A673 (cell line): ENCODE results near the gene TMEM255A. TPM values are rescaled to one million over a fixed set of nuclear protein-coding genes. Genes with fewer than 3 reads are reported as not detected.

Source experiments
- BruUV-seq: library from RNA; stranded (reverse); fragments of 400-500 nt; replicated peaks from 2 replicates; lab custom pipeline; 2021; lab: Mats Ljungman, UMichigan
- CTCF ChIA-PET: fragments of 300-600 bp; sonication (Branson Sonifier 250); formaldehyde crosslinking; loops from one replicate; lab custom pipeline; 2022; ENCODE audit warnings: antibody characterized with exemption; lab: Charles Lee
- POLR2A ChIA-PET: fragments of 300-600 bp; sonication (Branson Sonifier 250); formaldehyde crosslinking; loops from one replicate; lab custom pipeline; 2022; ENCODE audit warnings: antibody characterized with exemption; ENCODE audit not compliant: low non-redundant PET; lab: Charles Lee
- DNase-seq: peaks from one replicate; pipeline ENCODE4 v3.0.0-alpha.2; 2015; ENCODE audit warnings: low spot score
- H3K27ac ChIP-seq: fragments of 200-600 bp; sonication (generic); 2 replicates; pipeline ENCODE4 v1.5.1; 2016; ENCODE audit warnings: mixed run types, low read depth, mild to moderate bottlenecking, mixed read lengths, antibody characterized with exemption, low read length; ENCODE audit not compliant: poor library complexity, severe bottlenecking
- H3K27me3 ChIP-seq: fragments of 200-600 bp; sonication (generic); replicated peaks from 2 replicates; pipeline ENCODE4 v1.6.1; 2017; ENCODE audit warnings: mixed run types, low read depth, mild to moderate bottlenecking, mixed read lengths, antibody characterized with exemption, low read length; ENCODE audit not compliant: insufficient read depth, poor library complexity
- H3K36me3 ChIP-seq: fragments of 200-600 bp; sonication (generic); 2 replicates; pipeline ENCODE4 v1.6.1; 2016; ENCODE audit warnings: mixed run types, mild to moderate bottlenecking, mixed read lengths, antibody characterized with exemption, low read length; ENCODE audit not compliant: insufficient read depth, poor library complexity, severe bottlenecking
- H3K4me1 ChIP-seq: fragments of 200-600 bp; sonication (generic); 2 replicates; pipeline ENCODE4 v1.6.1; 2017; ENCODE audit warnings: mixed run types, mild to moderate bottlenecking, mixed read lengths, antibody characterized with exemption, low read length; ENCODE audit not compliant: insufficient read depth, poor library complexity, severe bottlenecking
- H3K4me3 ChIP-seq: fragments of 200-600 bp; sonication (generic); 2 replicates; pipeline ENCODE4 v1.5.1; 2016; ENCODE audit warnings: low read depth, mixed run types, mild to moderate bottlenecking, mixed read lengths, low read length; ENCODE audit not compliant: poor library complexity, severe bottlenecking
- H3K9me3 ChIP-seq: fragments of 200-600 bp; sonication (generic); 2 replicates; pipeline ENCODE4 v1.6.1; 2016; ENCODE audit warnings: mixed run types, low read depth, mild to moderate bottlenecking, mixed read lengths, antibody characterized with exemption, low read length; ENCODE audit not compliant: poor library complexity, severe bottlenecking
- EZH2 ChIP-seq: fragments of 200-600 bp; sonication (generic); IDR thresholded peaks from 2 replicates; pipeline ENCODE4 v1.6.1; 2017; ENCODE audit warnings: borderline replicate concordance, low read depth, mild to moderate bottlenecking, mixed read lengths, antibody characterized with exemption, low read length; ENCODE audit not compliant: poor library complexity, severe bottlenecking
- intact Hi-C: fragments of 100-400 bp; cut with micrococcal nuclease; formaldehyde crosslinking; loops from one replicate; pipeline ENCODE4 v1.10.0; 2022; ENCODE audit not compliant: unreplicated experiment
- total RNA-seq: library from RNA; stranded (reverse); gene quantifications from 2 replicates; pipeline ENCODE4 v1.2.3, GENCODE V29; 2021
- TF ChIP-seq, protein P1 (sequence below): fragments of 300-800, 200-600 bp; sonication (generic); conservative IDR thresholded peaks from 2 replicates; pipeline ENCODE4 v1.5.1; 2017; ENCODE audit warnings: low read depth, mild to moderate bottlenecking, antibody characterized with exemption, low read length, moderate library complexity, mixed read lengths

Gene TMEM255A
- total RNA-seq, 1 experiment from 2014 or later: 0.56 TPM

DNA sequence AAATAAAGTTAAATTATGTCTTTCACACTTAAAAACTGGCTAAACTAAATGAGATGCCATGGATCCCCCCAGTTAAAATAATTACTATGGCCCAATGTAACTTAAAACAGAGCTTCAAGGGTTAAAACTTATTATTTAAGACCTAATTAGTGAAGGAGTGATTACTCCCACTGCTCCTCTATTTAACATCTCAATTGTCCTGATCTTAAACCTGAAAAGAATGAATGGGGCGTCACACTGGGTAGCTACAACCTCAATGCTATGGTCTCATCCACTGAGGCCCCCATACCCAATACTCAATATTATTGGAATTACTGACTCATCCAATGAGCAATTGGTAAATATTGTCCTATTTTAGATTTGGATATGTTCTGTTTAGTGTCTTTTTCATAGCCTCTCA lies 21.1 kb upstream of the TMEM255A start:
- no peak for TF ChIP-seq EZH2
- TF ChIP-seq, protein P1, sequence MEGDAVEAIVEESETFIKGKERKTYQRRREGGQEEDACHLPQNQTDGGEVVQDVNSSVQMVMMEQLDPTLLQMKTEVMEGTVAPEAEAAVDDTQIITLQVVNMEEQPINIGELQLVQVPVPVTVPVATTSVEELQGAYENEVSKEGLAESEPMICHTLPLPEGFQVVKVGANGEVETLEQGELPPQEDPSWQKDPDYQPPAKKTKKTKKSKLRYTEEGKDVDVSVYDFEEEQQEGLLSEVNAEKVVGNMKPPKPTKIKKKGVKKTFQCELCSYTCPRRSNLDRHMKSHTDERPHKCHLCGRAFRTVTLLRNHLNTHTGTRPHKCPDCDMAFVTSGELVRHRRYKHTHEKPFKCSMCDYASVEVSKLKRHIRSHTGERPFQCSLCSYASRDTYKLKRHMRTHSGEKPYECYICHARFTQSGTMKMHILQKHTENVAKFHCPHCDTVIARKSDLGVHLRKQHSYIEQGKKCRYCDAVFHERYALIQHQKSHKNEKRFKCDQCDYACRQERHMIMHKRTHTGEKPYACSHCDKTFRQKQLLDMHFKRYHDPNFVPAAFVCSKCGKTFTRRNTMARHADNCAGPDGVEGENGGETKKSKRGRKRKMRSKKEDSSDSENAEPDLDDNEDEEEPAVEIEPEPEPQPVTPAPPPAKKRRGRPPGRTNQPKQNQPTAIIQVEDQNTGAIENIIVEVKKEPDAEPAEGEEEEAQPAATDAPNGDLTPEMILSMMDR: no peak
- BruUV-seq: no TSS peak

DNA sequence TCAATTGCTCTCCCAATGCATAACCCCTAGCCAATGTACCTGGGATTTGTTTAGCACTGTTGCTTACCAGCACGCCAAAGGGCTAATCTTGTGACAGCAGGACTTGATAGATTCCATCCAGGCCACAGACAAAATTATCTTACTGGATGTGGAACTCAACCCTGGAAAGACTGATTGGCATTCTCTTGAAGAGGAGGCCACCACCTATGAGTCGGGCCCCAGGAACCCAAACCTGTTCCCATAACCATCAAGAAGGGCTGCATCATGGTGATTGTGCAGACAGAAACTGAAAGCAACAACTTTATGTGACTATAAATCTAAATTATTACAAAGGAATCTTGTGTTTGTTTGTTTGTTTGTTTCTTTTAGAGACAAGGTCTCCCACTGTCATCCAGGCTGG lies 19.9 kb upstream of the TMEM255A start:
- H3K4me3 ChIP-seq: no peak overlapping the region
- no peak for DNase-seq
- H3K27ac ChIP-seq: no peak overlapping the region
- intact Hi-C loops: no loop called here
- H3K27me3 ChIP-seq: no peaks in the 10 kb centered on the region
- H3K4me1 ChIP-seq: no peaks in the 10 kb centered on the region
- H3K9me3 ChIP-seq: peaks cover 3% of the 10 kb centered on the region
- ChIA-PET CTCF (no interaction called here), POLR2A (no interaction called here)
- no peak for TF ChIP-seq EZH2
- TF ChIP-seq, protein P1: no peak
- BruUV-seq: no TSS peak
- H3K36me3 ChIP-seq: no peaks in the 10 kb centered on the region

More for the DNA sequence above, 21.1 kb upstream of the TMEM255A start:
- no peak for DNase-seq
- ChIA-PET CTCF (no interaction called here), POLR2A (no interaction called here)
- intact Hi-C loops: no loop called here
- no peaks in the 10 kb centered on the region for H3K27me3 ChIP-seq
- no peaks in the 10 kb centered on the region for H3K4me1 ChIP-seq
- H3K36me3 ChIP-seq: no peaks in the 10 kb centered on the region
- H3K27ac ChIP-seq: no peak overlapping the region
- peaks cover 13% of the 10 kb centered on the region for H3K9me3 ChIP-seq
- H3K4me3 ChIP-seq: no peak overlapping the region

DNA sequence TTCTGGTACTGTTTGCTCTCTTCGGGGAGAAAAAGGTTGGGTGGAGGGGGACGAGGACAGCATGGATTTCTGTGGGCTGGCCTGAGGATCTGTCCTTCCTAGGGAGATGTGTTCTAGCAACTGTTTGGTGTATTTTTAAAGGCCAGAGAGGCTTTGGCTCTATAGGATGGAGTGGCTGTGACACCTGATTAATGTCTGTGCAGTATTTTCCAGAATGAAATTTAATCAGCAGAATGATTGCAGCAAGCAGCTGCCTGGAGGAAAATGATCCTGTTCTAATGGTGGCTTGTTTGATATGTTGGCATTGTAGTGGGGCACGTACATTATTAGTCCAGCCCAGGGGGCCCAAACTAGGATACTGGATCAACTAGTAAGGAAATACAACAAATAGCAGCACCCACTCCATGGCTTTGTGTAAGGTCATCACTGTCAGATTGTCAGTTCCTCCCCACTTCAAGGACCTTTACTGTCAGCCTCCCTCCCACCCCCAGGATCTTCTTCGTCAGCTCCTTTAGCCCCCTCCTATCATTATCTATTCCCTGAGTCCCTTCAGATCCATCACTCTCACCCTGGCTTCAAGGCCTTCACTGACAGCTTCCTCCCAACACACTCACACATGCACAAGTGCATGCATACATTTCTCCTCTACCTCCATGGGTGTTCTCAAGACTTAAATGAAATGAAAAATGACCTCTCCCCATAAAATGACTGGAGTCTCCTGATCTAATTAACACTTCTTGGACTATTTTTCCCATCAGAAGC lies 10.4 kb upstream of the TMEM255A start:
- H3K4me1 ChIP-seq: no peaks in the 10 kb centered on the region
- intact Hi-C loops: no loop called here
- ChIA-PET CTCF (no interaction called here), POLR2A (no interaction called here)
- TF ChIP-seq, protein P1: no peak
- no peak for TF ChIP-seq EZH2
- H3K36me3 ChIP-seq: no peaks in the 10 kb centered on the region
- H3K4me3 ChIP-seq: no peak overlapping the region
- peaks cover 4% of the 10 kb centered on the region for H3K27me3 ChIP-seq
- BruUV-seq: no TSS peak
- no peak for DNase-seq
- H3K27ac ChIP-seq: no peak overlapping the region
- H3K9me3 ChIP-seq: no peaks in the 10 kb centered on the region
